Naive thymus-derived CD8-positive, alpha-beta T cell (primary cell): ENCODE measurements around the gene CHRNB4. TPM values are rescaled to one million over a fixed set of nuclear protein-coding genes. Genes with fewer than 3 reads are reported as not detected.

Source experiments
- ATAC-seq, 2 donors: fragments of 150-1000 bp; cut with Tn5 transposase in 1 of 2; sonication (Bioruptor Pico), chemical (Tn5 transposase) in 1 of 2; 1 replicate in 1 of 2; 2 replicates in 1 of 2; pipeline ENCODE4 v1.10.0; 2021; ENCODE audit warnings: mild to moderate bottlenecking in 2 of 2, moderate library complexity in 2 of 2
- POLR2A ChIA-PET: fragments of 350-600 bp; sonication (Branson Sonifier 250); formaldehyde crosslinking; loops from one replicate; lab custom pipeline; 2021; ENCODE audit warnings: antibody characterized with exemption; lab: Charles Lee
- DNase-seq, 10 donors: peaks; one replicate each; pipeline versions ENCODE4 v3.0.0 to v3.0.0-alpha.2; 2020 to 2022
- H3K27ac Mint-ChIP-seq, 10 donors: one replicate each; pipeline ENCODE4 v1.8.0; 2020 to 2022; ENCODE audit warnings: mild to moderate bottlenecking in 10 of 10, mixed read lengths in 10 of 10, moderate library complexity in 4 of 10, inconsistent platforms in 1 of 10
- H3K27me3 Mint-ChIP-seq, 5 donors: one replicate each; pipeline ENCODE4 v1.8.0; 2021 to 2022; ENCODE audit warnings: mixed read lengths in 5 of 5
- H3K36me3 Mint-ChIP-seq, 3 donors: one replicate each; pipeline ENCODE4 v1.8.0; 2020 to 2022; ENCODE audit warnings: mixed read lengths in 3 of 3, mild to moderate bottlenecking in 2 of 3, inconsistent platforms in 1 of 3
- H3K4me1 Mint-ChIP-seq, 4 donors: one replicate each; pipeline ENCODE4 v1.8.0; 2021 to 2022; ENCODE audit warnings: mixed read lengths in 4 of 4
- H3K4me3 Mint-ChIP-seq, 10 donors: one replicate each; pipeline ENCODE4 v1.8.0; 2020 to 2022; ENCODE audit warnings: mild to moderate bottlenecking in 10 of 10, mixed read lengths in 10 of 10, moderate library complexity in 6 of 10, inconsistent platforms in 1 of 10
- H3K9me3 Mint-ChIP-seq, 9 donors: one replicate each; pipeline ENCODE4 v1.8.0; 2020 to 2022; ENCODE audit warnings: mixed read lengths in 9 of 9, mild to moderate bottlenecking in 3 of 9, inconsistent platforms in 1 of 9, moderate library complexity in 1 of 9
- polyA plus RNA-seq, 3 donors: library from polyadenylated mRNA; unstranded; fragments of 300-500 nt; fragmentation: Illumina TruSeq; gene quantifications; one replicate each; pipeline ENCODE4 v1.2.3, GENCODE V29; 2021
- total RNA-seq, 8 experiments: library from RNA in 2 of 8; stranded (reverse) in 2 of 8; gene quantifications; one replicate each; pipeline ENCODE4 v1.2.3 and lab custom pipeline; 2021 to 2026

CHRNB4 gene
- total and polyA plus RNA-seq, 5 experiments from 2014 or later = not detected

- DNase-seq = no peak
- POLR2A ChIA-PET = no interaction called here
- Mint-ChIP-seq H3K9me3 (peaks cover 0 to 12% (median 2%) of the 10 kb centered on the region in 9 donors), H3K4me3 (no peak overlapping the region), H3K4me1 (peaks cover 6 to 13% (median 9%) of the 10 kb centered on the region in 4 donors), H3K36me3 (peaks cover 0 to 8% (median 1%) of the 10 kb centered on the region in 3 donors), H3K27me3 (peaks cover 0 to 25% (median 11%) of the 10 kb centered on the region in 5 donors), H3K27ac (no peak overlapping the region)
- ATAC-seq = no peak
These were observed 3.1 kb downstream of the CHRNB4 start for GRCh38 chr15:78637776-78638435.

DNA sequence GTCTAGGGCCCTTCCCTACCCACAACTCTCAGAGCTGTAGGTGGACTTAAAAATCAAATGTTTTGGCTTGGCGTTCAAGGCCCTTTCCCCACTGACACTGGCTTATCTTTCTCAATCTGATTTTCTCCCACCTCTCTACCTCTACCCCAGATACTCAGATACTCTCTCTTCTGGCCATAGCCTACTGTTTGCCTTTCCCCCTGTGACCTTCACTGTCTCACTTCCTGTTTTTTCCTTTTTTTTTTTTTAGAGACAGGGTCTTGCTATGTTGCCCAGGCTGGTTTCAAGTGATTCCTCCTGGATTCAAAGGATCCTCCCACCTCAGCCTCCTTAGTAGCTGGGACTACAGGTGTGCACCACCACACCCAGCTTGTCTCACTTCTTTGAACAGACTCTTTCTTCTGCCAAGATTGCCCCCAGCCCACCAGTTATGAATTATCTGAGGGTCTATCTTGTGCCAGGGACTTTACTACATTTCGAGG is 4.6 kb downstream of the CHRNB4 start:
- peaks cover 2 to 27% (median 13%) of the 10 kb centered on the region in 5 donors for H3K27me3 Mint-ChIP-seq
- peaks cover 3 to 10% (median 4%) of the 10 kb centered on the region in 4 donors for H3K4me1 Mint-ChIP-seq
- no peak for DNase-seq
- H3K4me3 Mint-ChIP-seq = no peak overlapping the region
- ATAC-seq = no peak
- H3K27ac Mint-ChIP-seq = peak overlapping the region in 1 of 10 donors; percentile 16
- H3K9me3 Mint-ChIP-seq = peaks cover 0 to 13% (median 3%) of the 10 kb centered on the region in 9 donors
- peaks cover 0 to 9% (median 5%) of the 10 kb centered on the region in 3 donors for H3K36me3 Mint-ChIP-seq
- POLR2A ChIA-PET = no interaction called here

- Mint-ChIP-seq H3K9me3 (peaks cover 0 to 13% (median 3%) of the 10 kb centered on the region in 9 donors), H3K27me3 (peaks cover 2 to 27% (median 9%) of the 10 kb centered on the region in 5 donors), H3K27ac (no peak overlapping the region), H3K36me3 (peaks cover 0 to 9% (median 5%) of the 10 kb centered on the region in 3 donors), H3K4me3 (no peak overlapping the region), H3K4me1 (peaks cover 0 to 4% (median 0%) of the 10 kb centered on the region in 4 donors)
- no peak for ATAC-seq
- no peak for DNase-seq
- POLR2A ChIA-PET = interaction anchor here (0.5 kb wide), 1 partner anchor 55 kb away, joined by 3 read pairs; no protein-coding TSS in a partner anchor
These were observed 5.7 kb downstream of the CHRNB4 start for GRCh38 chr15:78635346-78635745.

DNA sequence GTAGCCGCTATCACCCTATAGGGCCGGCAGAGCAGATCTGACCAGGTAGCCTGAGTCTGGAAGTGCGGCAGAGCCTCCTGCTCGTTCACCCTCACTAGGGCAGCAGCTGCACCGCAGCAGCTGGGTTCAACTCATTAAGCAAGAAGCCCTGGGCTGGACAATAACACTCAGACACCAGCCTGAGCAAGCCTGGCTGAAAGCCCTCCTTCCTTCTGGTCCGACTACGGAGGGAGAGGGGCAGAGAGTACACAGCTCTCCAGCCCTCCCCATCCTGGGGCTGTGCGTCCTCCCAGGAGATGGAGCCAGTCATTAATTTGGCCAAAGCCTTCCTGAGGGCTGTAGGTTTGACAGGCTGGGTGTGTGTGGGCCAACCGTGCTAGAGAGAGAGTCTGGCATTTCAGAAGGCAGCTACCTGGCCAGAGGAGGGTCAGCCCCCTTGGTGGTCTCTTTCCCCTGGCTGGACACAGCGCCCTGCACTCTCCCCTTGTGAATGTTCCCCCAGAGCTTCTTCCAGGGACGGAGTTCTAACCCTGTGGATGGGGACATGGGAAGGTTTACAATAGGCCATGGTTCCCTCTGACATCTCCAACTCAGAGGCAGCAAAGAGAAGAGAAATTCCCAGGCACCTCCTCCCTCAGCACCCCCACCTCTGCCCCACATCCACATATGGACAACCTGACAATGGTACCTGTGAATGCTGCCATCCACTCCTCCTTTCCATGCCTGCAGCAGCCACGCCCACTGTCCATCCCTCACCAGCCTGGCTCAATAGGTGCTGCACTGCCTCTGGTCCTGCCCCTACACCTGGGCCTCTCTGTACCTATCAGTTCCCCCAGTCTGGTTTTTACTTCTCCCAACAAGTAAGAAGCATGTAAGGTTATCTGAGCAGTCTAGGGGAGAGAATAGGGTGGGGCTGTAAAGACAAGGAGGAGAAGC is 6.5 kb downstream of the CHRNB4 start:
- peaks cover 0 to 13% (median 3%) of the 10 kb centered on the region in 9 donors for H3K9me3 Mint-ChIP-seq
- no peaks in the 10 kb centered on the region for H3K4me1 Mint-ChIP-seq
- POLR2A ChIA-PET = interaction anchor here (0.5 kb wide), 1 partner anchor 54 kb away, joined by 3 read pairs; no protein-coding TSS in a partner anchor
- ATAC-seq (no peak), DNase-seq (no peak)
- no peak overlapping the region for H3K27ac Mint-ChIP-seq
- peaks cover 0 to 9% (median 5%) of the 10 kb centered on the region in 3 donors for H3K36me3 Mint-ChIP-seq
- no peak overlapping the region for H3K4me3 Mint-ChIP-seq
- peaks cover under 1 to 30% (median 6%) of the 10 kb centered on the region in 5 donors for H3K27me3 Mint-ChIP-seq

- ATAC-seq (no peak), DNase-seq (no peak)
- Mint-ChIP-seq H3K9me3 (peaks cover 0 to 13% (median 3%) of the 10 kb centered on the region in 9 donors), H3K4me1 (no peaks in the 10 kb centered on the region), H3K4me3 (no peak overlapping the region), H3K36me3 (peaks cover 0 to 9% (median 5%) of the 10 kb centered on the region in 3 donors), H3K27me3 (peaks cover 0 to 40% (median 8%) of the 10 kb centered on the region in 5 donors), H3K27ac (no peak overlapping the region)
- POLR2A ChIA-PET = no interaction called here
These were observed 7.7 kb downstream of the CHRNB4 start for GRCh38 chr15:78633348-78633747.

GRCh38 chr15:78630886-78631633 is 9.9 kb downstream of the CHRNB4 start:
- H3K4me1 Mint-ChIP-seq = no peaks in the 10 kb centered on the region
- POLR2A ChIA-PET = no interaction called here
- H3K27ac Mint-ChIP-seq = no peak overlapping the region
- peaks cover 3 to 24% (median 12%) of the 10 kb centered on the region in 5 donors for H3K27me3 Mint-ChIP-seq
- H3K9me3 Mint-ChIP-seq = peaks cover 0 to 13% (median 3%) of the 10 kb centered on the region in 9 donors
- peaks cover 0 to 9% (median 5%) of the 10 kb centered on the region in 3 donors for H3K36me3 Mint-ChIP-seq
- DNase-seq (no peak), ATAC-seq (no peak)
- no peak overlapping the region for H3K4me3 Mint-ChIP-seq

DNA sequence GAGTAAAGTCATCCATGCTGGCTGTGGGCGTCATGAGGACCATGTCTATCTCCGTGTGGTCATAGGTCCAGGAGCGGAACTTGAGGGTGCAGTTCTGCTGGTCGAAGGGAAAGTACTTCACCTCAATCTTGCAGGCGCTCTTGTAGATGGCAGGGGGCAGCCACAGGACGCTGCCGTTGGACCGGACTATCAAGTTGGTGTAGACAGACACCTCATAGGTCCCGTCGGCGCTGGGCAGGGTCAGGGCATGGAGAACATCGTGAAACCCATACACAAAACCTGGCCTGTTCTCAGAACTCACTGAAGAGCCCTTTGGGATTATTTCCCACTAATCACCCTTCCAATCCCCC is 11.3 kb downstream of the CHRNB4 start:
- no peak for ATAC-seq
- POLR2A ChIA-PET = no interaction called here
- no peaks in the 10 kb centered on the region for H3K4me1 Mint-ChIP-seq
- DNase-seq = no peak
- peaks cover 0 to 9% (median 5%) of the 10 kb centered on the region in 3 donors for H3K36me3 Mint-ChIP-seq
- H3K9me3 Mint-ChIP-seq = peaks cover 0 to 13% (median 3%) of the 10 kb centered on the region in 9 donors
- no peak overlapping the region for H3K4me3 Mint-ChIP-seq
- H3K27ac Mint-ChIP-seq = no peak overlapping the region
- peaks cover 3 to 22% (median 12%) of the 10 kb centered on the region in 5 donors for H3K27me3 Mint-ChIP-seq

- no peak for DNase-seq
- POLR2A ChIA-PET = no interaction called here
- peaks cover 0 to 13% (median 3%) of the 10 kb centered on the region in 9 donors for H3K9me3 Mint-ChIP-seq
- peaks cover 0 to 9% (median 5%) of the 10 kb centered on the region in 3 donors for H3K36me3 Mint-ChIP-seq
- no peak for ATAC-seq
- no peak overlapping the region for H3K4me3 Mint-ChIP-seq
- H3K27me3 Mint-ChIP-seq = peaks cover 7 to 28% (median 13%) of the 10 kb centered on the region in 5 donors
- no peaks in the 10 kb centered on the region for H3K4me1 Mint-ChIP-seq
- no peak overlapping the region for H3K27ac Mint-ChIP-seq
These were observed 11.8 kb downstream of the CHRNB4 start for GRCh38 chr15:78629031-78629715.

DNA sequence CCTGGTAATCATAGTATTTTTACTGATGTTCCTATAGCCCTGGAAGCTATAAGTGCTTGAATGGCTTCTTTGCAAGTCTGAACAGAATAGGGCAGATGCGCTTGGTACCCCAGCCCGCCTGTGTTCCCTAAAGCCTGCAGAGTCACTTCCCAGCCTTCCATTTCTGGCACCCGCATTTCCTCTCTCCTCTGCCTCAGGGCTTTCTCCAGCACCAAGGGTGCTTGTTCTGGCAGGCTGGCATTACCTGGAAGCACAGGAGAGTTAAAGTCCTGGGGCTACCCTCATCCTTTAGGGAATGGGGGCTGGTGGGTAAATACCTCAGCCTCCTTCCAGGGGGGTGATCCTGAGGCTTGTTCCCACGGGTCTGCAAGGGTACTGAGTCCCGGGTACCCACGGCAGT is 12.8 kb downstream of the CHRNB4 start:
- no peak overlapping the region for H3K4me3 Mint-ChIP-seq
- POLR2A ChIA-PET = no interaction called here
- no peaks in the 10 kb centered on the region for H3K4me1 Mint-ChIP-seq
- DNase-seq (no peak), ATAC-seq (no peak)
- H3K27me3 Mint-ChIP-seq = peaks cover 13 to 33% (median 19%) of the 10 kb centered on the region in 5 donors
- H3K36me3 Mint-ChIP-seq = peaks cover 0 to 5% (median 4%) of the 10 kb centered on the region in 3 donors
- no peak overlapping the region for H3K27ac Mint-ChIP-seq
- peaks cover 0 to 6% (median 3%) of the 10 kb centered on the region in 9 donors for H3K9me3 Mint-ChIP-seq

GRCh38 chr15:78627348-78627747 is 13.7 kb downstream of the CHRNB4 start:
- POLR2A ChIA-PET = no interaction called here
- Mint-ChIP-seq H3K4me1 (no peaks in the 10 kb centered on the region), H3K4me3 (no peak overlapping the region), H3K9me3 (peaks cover 0 to 2% (median 0%) of the 10 kb centered on the region in 9 donors), H3K27me3 (peaks cover 17 to 37% (median 23%) of the 10 kb centered on the region in 5 donors), H3K27ac (no peak overlapping the region), H3K36me3 (no peaks in the 10 kb centered on the region)
- ATAC-seq (no peak), DNase-seq (no peak)

DNA sequence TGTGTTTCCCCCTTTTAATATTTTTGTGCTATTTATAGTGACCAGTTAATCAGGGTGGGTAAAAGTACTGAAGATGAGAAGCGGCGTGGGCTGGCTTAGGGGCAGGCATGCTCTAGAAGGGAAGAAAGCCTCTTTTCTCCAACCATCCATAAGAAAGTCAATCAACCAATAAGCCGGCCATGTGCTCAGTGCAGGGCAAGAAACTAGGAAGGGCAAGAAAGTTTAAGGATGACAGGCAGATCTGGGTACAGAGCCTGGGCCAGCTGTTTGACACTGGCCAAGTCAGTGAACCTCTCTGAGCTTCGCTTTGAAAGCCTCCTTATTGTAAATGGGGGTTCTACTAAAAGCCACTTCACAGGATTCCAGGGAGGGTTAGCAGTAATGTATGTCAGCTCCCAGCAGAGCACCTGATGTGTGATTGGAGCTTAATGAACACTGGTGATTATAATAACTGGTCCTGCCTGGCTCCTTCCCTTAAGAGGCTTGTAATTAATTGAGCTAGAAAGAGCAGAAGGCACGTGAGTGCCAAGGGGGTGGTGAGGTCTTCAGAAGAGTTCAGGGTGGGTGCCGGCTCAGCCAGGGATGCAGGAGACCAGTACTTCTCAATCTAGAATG is 14.5 kb downstream of the CHRNB4 start:
- Mint-ChIP-seq H3K36me3 (no peaks in the 10 kb centered on the region), H3K4me3 (no peak overlapping the region)

More for the DNA sequence above, 14.5 kb downstream of the CHRNB4 start:
- DNase-seq (no peak), ATAC-seq (no peak)
- H3K27me3 Mint-ChIP-seq = peaks cover 24 to 46% (median 27%) of the 10 kb centered on the region in 5 donors
- no peaks in the 10 kb centered on the region for H3K9me3 Mint-ChIP-seq
- peaks cover 2 to 7% (median 6%) of the 10 kb centered on the region in 4 donors for H3K4me1 Mint-ChIP-seq
- POLR2A ChIA-PET = no interaction called here
- no peak overlapping the region for H3K27ac Mint-ChIP-seq
